Bone marrow (tissue), 2 donors: ENCODE data around the gene SCO2.
"Not testable (repeated sequence)": the region's sequence is repeated elsewhere in the genome, so short reads cannot be mapped to it uniquely, and the experiment has no call there.

Source experiments
- DNase-seq, 2 donors: peaks; one replicate each; lab custom pipeline; 2025; lab: John Stamatoyannopoulos, UW

The SCO2 gene

DNA sequence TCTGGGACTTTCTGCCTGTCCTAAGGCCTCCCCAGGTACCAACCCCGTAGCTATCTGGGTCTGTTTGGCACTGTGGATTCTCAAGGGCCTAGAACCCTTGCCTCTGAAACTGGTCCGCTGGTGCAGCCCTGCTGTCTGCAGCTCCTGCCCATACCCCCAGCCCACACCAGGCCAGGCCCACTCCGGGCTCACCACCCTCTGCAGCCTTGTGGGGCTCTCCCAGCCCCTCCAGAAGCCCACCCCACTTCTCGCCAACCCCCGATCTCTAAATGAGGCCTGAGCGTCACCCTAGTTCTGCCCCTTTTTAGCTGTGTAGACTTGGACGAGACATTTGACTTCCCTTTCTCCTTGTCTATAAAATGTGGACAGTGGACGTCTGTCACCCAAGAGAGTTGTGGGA lies 25.0 kb upstream of the SCO2 start:
- DNase-seq = no peak

DNA sequence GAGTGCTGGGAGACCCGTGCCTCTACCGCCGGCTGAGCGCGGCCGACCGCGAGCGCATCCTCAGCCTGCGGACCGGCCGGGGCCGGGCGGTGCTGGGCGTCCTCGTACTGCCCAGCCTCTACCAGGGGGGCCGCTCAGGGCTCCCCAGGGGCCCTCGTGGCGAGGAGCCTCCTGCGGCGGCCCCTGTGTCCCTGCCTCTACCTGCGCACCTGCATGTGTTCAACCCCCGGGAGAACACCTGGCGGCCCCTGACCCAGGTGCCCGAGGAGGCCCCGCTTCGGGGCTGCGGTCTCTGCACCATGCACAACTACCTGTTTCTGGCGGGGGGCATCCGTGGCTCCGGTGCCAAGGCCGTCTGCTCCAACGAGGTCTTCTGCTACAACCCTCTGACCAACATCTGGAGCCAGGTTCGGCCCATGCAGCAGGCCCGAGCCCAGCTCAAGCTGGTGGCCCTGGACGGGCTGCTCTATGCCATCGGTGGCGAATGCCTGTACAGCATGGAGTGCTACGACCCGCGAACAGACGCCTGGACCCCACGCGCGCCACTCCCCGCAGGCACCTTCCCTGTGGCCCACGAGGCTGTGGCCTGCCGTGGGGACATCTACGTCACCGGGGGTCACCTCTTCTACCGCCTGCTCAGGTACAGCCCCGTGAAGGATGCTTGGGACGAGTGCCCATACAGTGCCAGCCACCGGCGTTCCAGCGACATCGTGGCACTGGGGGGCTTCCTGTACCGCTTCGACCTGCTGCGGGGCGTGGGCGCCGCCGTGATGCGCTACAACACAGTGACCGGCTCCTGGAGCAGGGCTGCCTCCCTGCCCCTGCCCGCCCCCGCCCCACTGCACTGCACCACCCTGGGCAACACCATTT lies 23.8 kb upstream of the SCO2 start:
- no peak for DNase-seq

DNA sequence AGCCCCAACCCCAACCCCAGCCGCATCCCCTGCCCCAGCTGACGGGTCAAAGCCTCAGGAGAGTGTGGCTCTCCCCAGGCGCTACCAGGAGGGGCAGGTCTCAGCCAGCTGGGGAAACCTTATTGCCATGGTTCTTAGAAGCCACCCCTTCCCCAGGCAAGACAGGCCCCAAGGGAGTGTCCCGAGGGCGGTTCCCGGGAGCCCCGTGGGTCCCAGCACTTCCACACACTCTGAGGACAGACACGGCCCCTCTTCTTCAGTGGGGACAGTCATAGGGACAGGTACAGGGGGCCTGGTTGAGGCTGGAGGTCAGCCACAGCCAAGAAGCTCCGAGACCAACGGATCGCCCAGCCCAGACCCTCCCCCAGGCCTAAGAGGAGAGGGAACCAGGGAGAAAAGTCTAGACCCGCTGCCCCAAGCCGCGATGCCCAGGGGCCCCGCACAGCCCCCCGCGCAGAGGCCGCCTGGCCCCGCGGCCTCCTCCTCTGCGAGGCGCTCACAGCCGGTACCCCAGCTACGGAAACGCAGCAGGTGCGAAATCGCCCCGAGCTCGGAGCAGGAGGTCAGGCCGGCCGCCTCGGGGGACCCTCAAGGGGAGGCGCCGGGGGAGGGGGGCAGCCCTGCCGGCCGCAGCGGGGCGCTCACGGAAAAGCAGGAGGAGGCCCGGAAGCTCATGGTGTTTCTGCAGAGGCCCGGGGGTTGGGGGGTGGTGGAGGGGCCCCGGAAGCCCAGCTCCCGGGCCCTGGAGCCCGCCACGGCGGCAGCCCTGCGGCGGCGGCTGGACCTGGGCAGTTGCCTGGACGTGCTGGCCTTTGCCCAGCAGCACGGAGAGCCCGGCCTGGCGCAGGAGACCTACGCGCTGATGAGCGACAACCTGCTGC lies 22.9 kb upstream of the SCO2 start:
- DNase-seq = peak in 1 of 2 donors; percentile 27

DNA sequence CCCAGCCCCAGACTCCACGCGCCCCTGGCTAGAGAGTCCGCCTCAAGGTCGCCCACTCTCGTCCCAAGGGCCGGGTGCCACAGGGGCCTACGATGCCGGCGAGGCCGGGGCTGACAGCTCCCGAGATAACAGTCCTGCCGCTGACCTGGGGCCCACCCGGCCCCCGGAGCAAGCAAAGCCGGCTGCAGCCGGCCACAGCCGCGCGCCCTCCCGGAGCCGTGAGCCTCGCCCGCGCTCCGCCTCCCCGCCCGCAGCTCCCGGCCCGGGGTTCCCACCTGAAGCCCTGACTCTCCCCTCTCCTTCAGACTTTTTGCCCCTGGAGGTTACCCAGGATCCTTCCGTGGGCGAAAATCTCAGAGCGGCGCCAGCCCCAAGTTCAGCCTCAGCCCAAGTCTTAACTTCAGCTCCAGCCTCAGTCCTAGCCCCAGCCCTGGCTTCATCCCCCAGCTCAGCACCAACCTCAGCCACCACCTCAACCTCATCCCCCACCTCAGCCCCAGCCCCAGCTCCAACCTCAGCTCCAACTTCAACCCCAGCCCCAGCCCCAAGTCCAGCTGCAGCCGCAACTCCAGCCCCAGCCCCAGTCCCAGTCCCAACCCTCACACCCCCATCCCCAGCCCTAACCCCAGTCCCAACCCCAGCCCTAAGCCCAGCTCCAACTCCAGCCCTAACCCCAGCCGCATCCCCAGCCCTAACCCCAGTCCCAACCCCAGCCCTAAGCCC lies 22.0 kb upstream of the SCO2 start:
- no peak for DNase-seq

DNA sequence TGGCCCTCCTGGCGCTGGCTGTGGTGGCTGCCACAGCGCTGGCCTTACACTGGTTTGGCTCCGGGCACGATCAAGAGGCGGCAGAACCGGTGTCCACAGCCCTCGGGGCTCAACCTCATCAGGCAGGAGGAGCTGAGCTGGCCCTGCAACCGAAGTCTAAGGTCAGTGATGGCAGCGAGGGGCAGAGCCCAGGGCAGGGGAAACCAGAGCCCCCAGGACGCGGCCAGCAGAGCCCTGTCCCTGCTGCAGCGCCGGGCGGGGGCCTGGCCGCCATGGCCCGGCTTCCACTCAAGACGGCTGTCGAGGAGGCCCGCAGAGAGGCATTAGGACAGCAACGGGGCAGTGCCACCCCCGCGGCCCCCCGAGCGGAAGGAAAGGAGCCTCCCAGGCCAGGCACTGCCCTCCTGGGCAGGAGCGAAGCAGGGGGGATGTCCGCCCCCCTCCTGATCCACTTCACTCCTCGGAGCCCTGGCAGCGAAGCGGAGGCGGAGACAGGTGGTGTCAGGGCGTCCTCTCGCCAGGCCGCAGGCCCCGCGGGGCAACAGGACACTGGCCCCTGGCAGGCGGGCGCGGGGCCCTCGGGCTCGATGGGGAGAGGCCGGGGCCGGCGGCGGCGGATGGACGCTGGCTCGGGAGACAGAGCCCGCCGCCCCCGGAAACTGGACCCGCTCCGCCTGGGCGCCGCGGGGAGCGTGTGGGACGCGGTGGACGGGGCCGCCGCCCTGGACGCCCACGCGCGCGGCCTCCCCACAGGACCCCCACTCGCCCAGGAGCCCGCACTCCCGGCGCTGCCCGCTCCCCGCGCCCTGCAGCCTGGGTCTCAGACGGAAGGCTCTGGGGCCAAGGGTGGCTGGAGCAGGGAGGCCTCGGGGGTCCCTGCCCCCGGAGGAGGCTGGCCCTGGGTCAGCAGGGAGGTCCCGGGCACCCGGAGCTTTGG lies 21.2 kb upstream of the SCO2 start:
- no peak for DNase-seq

DNA sequence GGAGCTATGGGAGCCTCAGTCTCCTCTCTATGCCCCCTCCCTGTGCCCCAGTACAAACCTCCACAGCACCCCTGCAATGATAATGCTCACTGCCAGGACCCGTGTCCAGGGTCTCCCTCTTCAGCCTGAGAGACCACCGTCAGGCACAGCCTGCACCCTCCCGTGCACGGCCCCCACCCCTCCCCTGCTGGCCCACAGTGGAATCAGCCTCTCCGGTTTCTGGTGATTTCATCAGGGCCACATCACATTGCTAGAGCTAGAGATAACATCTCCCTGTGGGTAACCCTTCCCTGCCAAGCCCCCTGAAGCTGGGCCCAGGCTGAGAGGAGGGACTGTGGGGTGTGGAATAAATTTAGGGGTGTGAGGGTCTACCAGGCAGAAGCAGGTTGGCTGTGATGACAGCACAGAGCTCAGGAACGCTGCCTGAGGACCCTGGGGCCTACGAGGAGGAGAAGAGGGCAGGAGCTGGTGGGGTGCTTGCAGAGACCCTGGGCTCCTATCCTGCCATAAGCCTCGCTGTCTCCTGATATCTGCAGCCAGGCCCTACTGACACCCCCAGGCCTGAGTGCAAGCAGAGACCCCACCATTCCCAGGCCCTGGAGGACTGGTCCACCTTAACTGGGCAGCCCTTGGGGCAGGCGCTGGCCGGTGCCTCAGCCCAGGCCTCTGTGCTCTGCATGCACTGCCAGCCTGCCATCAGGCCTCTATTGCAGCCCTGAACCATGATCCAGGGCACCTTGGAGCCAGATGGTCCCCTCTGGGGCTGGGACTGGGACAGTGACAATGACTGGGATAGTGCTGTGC lies 20.3 kb upstream of the SCO2 start, which contains the start of gene KLHDC7B:
Gene KLHDC7B, plus strand, starts transcription at position 378 of the 804 bp plus-strand sequence. Its CDS starts 345 bp downstream, at position 723.
- DNase-seq = no peak

DNA sequence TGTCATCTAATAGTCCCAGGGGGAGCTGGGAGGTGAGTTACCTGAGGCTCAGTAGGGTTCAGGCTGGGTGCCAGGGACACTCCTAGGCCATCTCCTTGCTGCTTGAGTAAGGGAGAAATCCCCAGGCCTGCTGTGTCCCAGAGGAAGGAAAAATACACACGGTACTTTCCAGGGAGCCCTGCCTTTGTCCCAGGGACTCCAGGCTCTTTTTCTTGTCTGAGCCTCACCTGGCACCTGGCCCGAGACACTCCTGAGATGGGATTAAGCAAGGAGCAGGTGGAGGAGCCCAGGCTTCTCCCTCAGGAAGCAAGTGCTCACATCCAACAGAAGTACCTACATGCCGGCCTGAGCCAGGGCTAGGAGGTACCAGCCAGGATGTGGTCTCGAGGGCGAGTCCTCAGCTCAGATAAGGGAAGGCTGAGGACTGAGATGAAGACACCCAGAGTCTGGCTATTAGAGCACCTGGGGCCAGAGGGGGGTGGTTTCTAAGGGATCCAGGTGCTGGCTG lies 19.4 kb upstream of the SCO2 start:
- DNase-seq = no peak

DNA sequence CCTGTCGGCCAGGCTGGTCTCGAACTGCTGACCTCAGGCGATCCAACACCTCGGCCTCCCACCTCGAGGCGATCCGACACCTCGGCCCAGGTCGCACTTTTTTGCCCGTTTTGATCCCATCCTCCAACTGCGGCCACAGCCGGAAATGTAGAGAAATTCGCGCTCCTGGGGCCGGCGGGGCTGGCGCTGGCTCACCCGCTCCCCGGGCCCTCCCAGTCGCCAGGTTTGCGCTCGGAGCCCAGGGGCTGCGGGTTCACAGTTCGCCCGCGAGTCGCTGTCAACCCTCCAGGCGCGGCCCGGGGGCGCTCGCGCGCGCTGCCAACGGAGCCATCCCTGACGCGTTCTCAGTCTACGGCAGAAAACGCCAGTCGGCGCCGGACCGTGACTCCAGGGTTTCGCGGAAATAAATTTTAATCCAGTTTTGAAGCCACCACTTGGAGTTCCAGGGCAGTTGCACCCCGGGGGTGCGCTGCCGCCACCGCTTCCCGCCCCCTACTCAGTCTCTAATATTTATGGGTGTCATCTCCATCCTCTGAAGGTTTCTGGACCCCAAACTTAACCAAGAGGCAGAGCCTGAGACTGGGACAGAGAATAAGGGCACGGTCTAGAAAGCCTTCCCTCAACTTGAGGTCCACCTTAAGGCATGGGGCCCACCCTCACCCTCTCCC lies 18.8 kb upstream of the SCO2 start:
- peak in 1 of 2 donors; percentile 74 for DNase-seq

DNA sequence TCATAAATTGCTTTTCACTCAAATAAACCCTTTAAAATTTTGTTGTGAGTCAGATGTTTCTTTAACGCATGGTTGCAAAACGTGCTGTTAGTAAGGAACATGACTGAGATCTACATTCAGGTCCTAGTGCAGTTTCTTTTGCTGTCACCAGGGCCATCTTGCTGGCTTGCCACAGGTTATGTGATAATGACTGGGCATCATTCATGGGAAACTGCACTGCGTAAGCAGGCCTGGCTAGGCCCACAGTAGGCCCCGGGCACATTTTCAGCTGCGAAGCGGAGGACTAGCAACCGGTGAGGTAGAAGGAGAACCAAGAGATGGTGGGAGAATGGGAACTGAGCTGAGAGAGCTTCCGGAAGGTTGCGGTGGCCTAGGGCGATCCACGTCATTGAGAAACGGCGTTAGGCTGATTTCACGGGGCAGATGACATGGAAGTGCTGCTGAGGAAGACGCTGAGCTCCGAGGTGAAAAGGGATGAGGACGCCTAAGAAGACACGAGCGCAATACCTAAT lies 17.1 kb upstream of the SCO2 start:
- peak in 1 of 2 donors; percentile 35 for DNase-seq

DNA sequence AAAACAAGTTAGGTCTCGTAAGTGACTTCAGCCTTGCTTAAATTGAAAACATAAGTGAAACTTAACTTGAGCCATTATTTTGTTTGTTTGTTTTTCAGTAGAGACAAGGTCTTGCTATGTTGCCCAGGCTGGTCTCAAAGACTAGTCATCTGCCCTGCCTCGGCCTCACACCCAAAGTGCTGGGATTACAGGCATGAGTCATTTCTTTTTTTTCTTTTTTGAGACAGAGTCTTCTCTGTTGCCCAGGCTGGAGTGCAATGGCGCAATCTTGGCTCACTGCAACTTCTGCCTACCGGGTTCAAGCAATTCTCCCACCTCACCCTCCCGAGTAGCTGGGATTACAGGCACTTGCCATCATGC lies 16.2 kb upstream of the SCO2 start:
- peak; percentile 29 to 69 for DNase-seq

DNA sequence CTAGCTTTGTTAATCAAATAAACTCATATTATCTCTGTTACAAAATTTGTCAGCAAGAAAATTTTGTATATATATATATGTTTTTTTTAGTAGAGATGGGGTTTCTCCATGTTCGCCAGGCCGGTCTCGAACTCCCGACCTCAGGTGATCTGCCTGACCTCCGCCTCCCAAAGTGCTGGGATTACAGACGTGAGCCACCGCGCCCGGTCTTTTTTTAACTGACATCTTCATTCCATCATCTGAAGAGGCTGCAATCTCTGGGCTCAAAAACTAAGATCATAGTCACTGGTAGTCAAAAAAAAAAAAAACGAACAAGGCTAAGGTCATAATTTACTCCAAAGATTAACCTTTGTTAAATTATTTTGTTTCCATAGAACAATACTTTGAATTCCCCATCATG lies 15.0 kb upstream of the SCO2 start:
- DNase-seq = no peak

DNA sequence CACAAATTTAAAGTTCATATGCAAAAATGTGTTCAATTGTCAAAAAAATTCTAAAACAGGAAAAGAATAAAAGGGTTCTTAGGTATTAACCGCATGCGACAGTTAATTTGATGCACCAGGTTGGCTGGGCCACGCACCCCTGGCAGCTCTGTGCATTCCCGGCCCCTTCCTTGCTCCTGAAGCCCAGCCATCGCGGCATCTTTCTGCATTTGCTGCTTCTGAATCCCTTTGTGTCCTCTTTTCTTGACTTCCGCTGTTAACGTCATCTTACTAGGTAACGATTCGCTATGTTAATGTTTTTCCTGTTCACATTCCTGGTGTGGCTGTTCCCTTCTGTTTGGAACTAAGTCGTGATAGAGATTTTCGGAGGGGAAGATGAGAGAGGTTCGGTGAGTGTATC lies 12.4 kb upstream of the SCO2 start:
- no peak for DNase-seq

DNA sequence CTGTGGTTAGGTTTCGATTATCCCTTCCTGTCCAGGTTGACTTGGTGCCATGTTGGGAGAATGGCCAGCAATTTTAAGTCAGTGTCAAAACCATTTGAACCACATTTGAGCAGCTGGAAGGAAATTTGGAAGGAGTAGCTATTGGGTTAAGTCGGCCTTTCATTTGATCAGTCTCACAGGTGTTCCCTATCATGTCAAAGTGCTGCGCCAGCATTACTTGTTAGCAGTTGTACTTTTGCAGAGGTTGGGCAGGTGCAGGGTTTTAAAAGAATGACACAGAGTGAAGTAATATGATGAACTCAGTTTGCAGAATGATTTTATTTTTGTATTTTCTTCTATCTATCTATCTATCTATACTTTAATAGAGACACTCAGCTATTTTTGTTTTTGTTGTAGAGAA lies 10.8 kb upstream of the SCO2 start:
- DNase-seq = no peak

DNA sequence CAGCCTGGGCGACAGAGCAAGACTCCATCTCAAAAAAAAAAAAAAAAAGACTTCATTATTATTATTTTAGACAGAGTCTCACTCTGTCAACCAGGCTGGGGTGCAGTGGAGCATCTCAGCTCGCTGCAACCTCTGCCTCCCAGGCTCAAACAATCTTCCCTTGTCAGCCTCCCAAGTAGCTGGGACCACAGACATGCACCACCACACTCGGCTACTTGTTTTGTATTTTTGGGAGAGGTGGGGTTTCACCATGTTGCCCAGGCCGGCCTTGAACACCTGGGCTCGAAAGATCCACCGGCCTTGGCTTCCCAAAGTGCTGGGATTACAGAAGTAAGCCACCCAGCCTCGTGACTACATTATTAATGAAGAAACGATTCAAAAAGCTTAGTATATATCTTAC lies 9.7 kb upstream of the SCO2 start:
- no peak for DNase-seq

DNA sequence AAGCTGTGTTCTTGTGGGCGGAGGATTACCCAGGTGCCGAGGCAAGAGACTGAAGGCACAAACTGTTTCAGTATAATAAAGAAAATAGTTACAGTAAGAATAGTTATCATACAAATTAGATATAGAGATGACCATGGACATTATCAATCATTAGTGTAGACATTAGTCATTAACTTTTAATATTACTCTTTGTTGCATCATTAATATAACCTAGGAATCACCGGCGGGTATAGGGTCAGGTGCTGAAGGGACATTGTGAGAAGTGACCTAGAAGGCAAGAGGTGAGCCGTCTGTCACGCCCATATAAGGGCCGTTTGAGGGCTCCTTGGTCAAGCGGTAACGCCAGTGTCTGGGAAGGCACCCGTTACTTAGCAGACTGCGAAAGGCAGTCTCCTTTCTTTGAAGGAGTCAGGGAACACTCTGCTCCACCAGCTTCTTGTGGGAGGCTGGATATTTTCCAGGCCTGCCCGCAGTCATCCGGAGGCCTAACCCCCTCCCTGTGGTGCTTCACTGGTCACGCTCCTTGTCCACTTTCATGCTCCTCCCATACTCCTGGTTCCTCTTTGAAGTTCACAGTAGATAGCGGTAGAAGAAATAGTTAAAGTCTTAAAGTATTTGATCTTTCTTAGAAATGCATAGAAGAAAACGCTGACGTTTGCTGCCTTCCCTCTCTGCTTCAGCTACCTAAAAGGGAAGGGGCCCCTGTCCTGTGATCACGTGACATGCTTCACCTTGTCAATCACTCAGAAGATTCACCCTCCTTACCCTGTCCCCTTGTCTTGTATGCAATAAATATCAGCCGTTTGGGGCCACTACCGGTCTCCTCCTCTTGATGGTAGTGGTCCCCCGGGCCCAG lies 8.7 kb upstream of the SCO2 start:
- not testable (repeated sequence) for DNase-seq

DNA sequence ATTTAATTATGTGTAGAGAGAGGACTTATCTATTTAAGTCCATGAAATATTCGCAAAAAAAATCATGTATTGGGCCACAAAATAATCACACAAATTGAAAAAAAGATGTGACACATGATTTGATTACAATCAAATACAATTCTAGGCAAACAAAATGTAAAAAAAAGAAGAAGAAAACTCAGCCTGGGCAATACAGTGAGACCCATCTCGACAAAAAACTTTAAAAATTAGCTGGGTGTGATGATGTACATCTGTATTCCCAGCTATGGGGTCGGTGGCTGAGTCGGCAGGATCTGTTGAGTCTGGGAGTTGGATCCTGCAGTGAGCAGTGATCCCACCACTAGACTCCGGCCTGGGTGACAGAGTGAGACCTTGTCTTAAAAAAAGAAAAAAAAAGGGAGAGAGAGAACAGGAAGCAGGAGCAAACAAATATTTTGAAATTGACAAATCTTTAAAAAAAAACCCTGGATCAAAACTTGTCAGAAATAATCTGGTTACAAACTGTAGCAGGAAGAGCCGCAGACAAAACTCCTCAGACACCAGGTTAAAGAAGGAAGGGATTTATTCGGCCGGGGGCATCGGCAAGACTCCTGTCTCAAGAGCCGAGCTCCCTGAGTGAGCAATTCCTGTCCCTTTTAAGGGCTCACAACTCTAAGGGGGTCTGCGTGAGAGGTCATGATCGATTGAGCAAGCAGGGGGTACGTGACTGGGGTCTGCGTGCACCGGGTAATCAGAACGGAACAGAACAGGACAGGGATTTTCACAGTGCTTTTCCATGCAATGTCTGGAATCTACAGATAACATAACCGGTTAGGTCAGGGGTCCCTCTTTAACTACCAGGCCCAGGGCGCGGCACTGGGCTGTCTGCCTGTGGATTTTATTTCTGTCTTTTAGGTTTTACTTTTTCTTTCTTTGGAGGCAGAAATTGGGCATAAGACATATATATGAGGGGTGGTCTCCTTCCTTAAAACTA lies 7.7 kb upstream of the SCO2 start:
- no peak for DNase-seq
